ENCODE measurements around the gene BRI3BP. TPM values are rescaled to one million over a fixed set of nuclear protein-coding genes. Genes with fewer than 3 reads are reported as not detected.

Gene BRI3BP
- total and polyA plus RNA-seq, 4 donors = 9.6 to 20.5 (median 12.8) TPM

GRCh38 chr12:124953689-124954405 is 39.6 kb upstream of the BRI3BP start:
- no peak overlapping the region for H3K4me3 ChIP-seq (ENCODE audit: low read depth, low read length)
- no peak overlapping the region for H3K27ac ChIP-seq (ENCODE audit: low read depth, low read length)
- H3K4me1 ChIP-seq (ENCODE audit: control insufficient read depth, insufficient read depth, low read length) = no peaks in the 10 kb centered on the region
- peaks cover 79% of the 10 kb centered on the region for H3K36me3 ChIP-seq (ENCODE audit: control insufficient read depth, insufficient read depth, low read length)
- H3K27me3 ChIP-seq (ENCODE audit: control insufficient read depth, insufficient read depth, low read length) = no peaks in the 10 kb centered on the region
- no peak for DNase-seq (ENCODE audit: low read depth in 4 of 6, low spot score in 6 of 6)
- H3K9me3 ChIP-seq (ENCODE audit: control insufficient read depth, insufficient read depth, low read length) = no peaks in the 10 kb centered on the region
- WGBS (ENCODE audit: insufficient coverage) = 92% methylated on average over 25 of the region's 32 CpGs

GRCh38 chr12:124954771-124955170 is 38.7 kb upstream of the BRI3BP start:
- Histone ChIP-seq H3K9me3 (ENCODE audit: control insufficient read depth, insufficient read depth, low read length) (no peaks in the 10 kb centered on the region), H3K27ac (ENCODE audit: low read depth, low read length) (no peak overlapping the region), H3K27me3 (ENCODE audit: control insufficient read depth, insufficient read depth, low read length) (no peaks in the 10 kb centered on the region), H3K36me3 (ENCODE audit: control insufficient read depth, insufficient read depth, low read length) (peaks cover 72% of the 10 kb centered on the region), H3K4me3 (ENCODE audit: low read depth, low read length) (no peak overlapping the region), H3K4me1 (ENCODE audit: control insufficient read depth, insufficient read depth, low read length) (no peaks in the 10 kb centered on the region)
- 100% methylated on average over 4 of the region's 4 CpGs for WGBS (ENCODE audit: insufficient coverage)
- no peak for DNase-seq (ENCODE audit: low read depth in 4 of 6, low spot score in 6 of 6)

DNA sequence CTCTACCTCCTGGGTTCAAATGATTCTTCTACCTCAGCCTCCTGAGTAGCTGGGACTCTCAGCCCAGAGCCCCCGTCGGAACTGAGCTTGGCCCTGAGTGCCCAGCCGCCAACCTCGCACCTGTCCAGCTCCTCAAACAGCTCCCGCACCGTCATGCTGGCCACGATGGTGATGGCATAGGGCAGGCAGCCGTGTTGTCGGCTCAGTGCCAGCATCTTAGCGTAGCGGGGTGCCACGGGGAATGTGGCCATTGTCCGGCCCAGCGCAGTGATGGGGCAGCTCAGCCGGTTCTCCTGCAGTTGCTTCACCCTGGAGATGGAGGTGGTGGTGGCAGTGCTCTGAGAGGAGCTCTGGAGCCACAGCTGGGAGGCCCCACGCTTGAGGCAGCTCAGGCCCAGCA is 36.9 kb upstream of the BRI3BP start:
- H3K36me3 ChIP-seq (ENCODE audit: control insufficient read depth, insufficient read depth, low read length) = peaks cover 69% of the 10 kb centered on the region
- 97% methylated on average over 14 of the region's 16 CpGs for WGBS (ENCODE audit: insufficient coverage)
- H3K27ac ChIP-seq (ENCODE audit: low read depth, low read length) = no peak overlapping the region
- no peaks in the 10 kb centered on the region for H3K9me3 ChIP-seq (ENCODE audit: control insufficient read depth, insufficient read depth, low read length)
- no peak for DNase-seq (ENCODE audit: low read depth in 4 of 6, low spot score in 6 of 6)
- no peaks in the 10 kb centered on the region for H3K4me1 ChIP-seq (ENCODE audit: control insufficient read depth, insufficient read depth, low read length)
- no peaks in the 10 kb centered on the region for H3K27me3 ChIP-seq (ENCODE audit: control insufficient read depth, insufficient read depth, low read length)
- H3K4me3 ChIP-seq (ENCODE audit: low read depth, low read length) = no peak overlapping the region

DNA sequence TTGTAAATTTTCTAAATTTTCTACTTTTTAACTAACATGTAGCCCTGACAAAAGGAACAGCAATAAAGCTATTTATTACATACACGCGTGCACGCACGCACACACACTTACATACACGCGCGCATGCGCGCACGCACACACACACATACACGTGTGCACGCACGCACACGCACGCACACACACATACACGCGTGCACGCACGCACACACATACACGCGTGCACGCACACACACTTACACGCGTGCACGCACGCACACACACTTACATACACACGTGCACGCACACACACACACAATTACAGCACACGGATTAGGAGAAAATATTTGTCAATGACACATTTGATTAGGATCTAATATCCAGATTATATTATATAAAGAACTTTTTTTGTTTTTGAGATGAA is 32.4 kb upstream of the BRI3BP start:
- Histone ChIP-seq H3K9me3 (ENCODE audit: control insufficient read depth, insufficient read depth, low read length) (no peaks in the 10 kb centered on the region), H3K36me3 (ENCODE audit: control insufficient read depth, insufficient read depth, low read length) (peaks cover 69% of the 10 kb centered on the region), H3K27me3 (ENCODE audit: control insufficient read depth, insufficient read depth, low read length) (no peaks in the 10 kb centered on the region), H3K27ac (ENCODE audit: low read depth, low read length) (no peak overlapping the region), H3K4me1 (ENCODE audit: control insufficient read depth, insufficient read depth, low read length) (no peaks in the 10 kb centered on the region), H3K4me3 (ENCODE audit: low read depth, low read length) (no peak overlapping the region)
- no peak for DNase-seq (ENCODE audit: low read depth in 4 of 6, low spot score in 6 of 6)
- 83% methylated on average over 11 of the region's 29 CpGs for WGBS (ENCODE audit: insufficient coverage)

DNA sequence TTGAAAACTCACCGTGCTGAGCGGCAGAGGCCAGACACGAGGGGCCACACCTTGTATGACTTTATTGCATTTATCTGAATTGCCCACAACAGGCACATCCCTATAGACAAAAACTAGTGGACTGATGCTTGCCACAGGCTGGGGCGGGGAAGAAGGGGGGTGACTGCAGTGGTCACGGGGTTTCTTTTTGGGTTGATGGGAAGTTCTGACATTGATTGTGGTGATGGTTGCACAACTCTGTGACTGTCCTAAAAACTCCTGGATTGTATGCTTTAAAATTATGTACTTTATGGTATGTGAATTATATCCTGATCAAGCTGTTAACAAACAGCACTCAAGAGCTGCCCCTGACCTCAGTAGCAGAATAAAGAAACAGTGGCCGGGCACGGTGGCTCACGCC is 30.2 kb upstream of the BRI3BP start:
- H3K4me1 ChIP-seq (ENCODE audit: control insufficient read depth, insufficient read depth, low read length) = no peaks in the 10 kb centered on the region
- peaks cover 71% of the 10 kb centered on the region for H3K36me3 ChIP-seq (ENCODE audit: control insufficient read depth, insufficient read depth, low read length)
- 100% methylated on average over 1 of the region's 8 CpGs for WGBS (ENCODE audit: insufficient coverage)
- no peak overlapping the region for H3K4me3 ChIP-seq (ENCODE audit: low read depth, low read length)
- no peak overlapping the region for H3K27ac ChIP-seq (ENCODE audit: low read depth, low read length)
- H3K9me3 ChIP-seq (ENCODE audit: control insufficient read depth, insufficient read depth, low read length) = no peaks in the 10 kb centered on the region
- DNase-seq (ENCODE audit: low read depth in 4 of 6, low spot score in 6 of 6) = no peak
- H3K27me3 ChIP-seq (ENCODE audit: control insufficient read depth, insufficient read depth, low read length) = no peaks in the 10 kb centered on the region

GRCh38 chr12:124964251-124964650 is 29.2 kb upstream of the BRI3BP start:
- H3K4me3 ChIP-seq (ENCODE audit: low read depth, low read length) = no peak overlapping the region
- no peak for DNase-seq (ENCODE audit: low read depth in 4 of 6, low spot score in 6 of 6)
- no peaks in the 10 kb centered on the region for H3K9me3 ChIP-seq (ENCODE audit: control insufficient read depth, insufficient read depth, low read length)
- peaks cover 77% of the 10 kb centered on the region for H3K36me3 ChIP-seq (ENCODE audit: control insufficient read depth, insufficient read depth, low read length)
- H3K4me1 ChIP-seq (ENCODE audit: control insufficient read depth, insufficient read depth, low read length) = no peaks in the 10 kb centered on the region
- H3K27me3 ChIP-seq (ENCODE audit: control insufficient read depth, insufficient read depth, low read length) = no peaks in the 10 kb centered on the region
- no peak overlapping the region for H3K27ac ChIP-seq (ENCODE audit: low read depth, low read length)
- WGBS (ENCODE audit: insufficient coverage) = 95% methylated on average over 22 of the region's 22 CpGs

DNA sequence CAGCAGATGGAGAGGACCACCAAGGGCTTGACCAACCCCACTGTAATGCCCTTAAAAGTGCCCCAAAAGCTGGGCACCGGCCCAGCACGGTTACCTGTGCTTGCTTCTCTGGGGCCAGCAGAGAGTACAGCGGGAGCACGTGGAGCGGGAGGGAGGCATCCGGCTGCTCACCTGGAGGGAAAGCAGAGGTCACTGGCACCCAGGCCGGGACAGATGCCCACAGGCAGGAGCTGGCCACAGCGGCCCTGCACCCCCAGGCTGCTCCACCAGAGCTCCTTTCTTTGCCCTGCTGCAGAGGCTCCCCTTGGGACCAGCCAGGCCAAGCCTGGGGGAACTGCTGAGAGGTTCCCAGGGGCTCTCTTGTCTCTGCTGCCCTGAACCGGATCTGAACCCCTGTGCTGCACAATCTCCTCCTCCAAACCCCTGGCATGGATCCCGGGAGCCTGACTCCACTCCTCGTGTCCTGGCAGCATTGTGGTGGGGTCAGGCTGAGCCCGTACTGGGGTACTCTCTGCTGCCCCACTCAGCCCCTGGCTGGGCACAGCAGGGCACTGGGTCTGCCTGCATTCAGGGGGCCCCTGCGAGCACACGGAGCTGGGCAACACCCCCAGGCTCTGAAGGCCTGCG is 28.5 kb upstream of the BRI3BP start:
- no peak for DNase-seq (ENCODE audit: low read depth in 4 of 6, low spot score in 6 of 6)
- no peak overlapping the region for H3K27ac ChIP-seq (ENCODE audit: low read depth, low read length)
- WGBS (ENCODE audit: insufficient coverage) = 87% methylated on average over 14 of the region's 15 CpGs
- H3K4me3 ChIP-seq (ENCODE audit: low read depth, low read length) = no peak overlapping the region
- H3K9me3 ChIP-seq (ENCODE audit: control insufficient read depth, insufficient read depth, low read length) = no peaks in the 10 kb centered on the region
- H3K36me3 ChIP-seq (ENCODE audit: control insufficient read depth, insufficient read depth, low read length) = peaks cover 80% of the 10 kb centered on the region
- H3K27me3 ChIP-seq (ENCODE audit: control insufficient read depth, insufficient read depth, low read length) = no peaks in the 10 kb centered on the region
- H3K4me1 ChIP-seq (ENCODE audit: control insufficient read depth, insufficient read depth, low read length) = no peaks in the 10 kb centered on the region

DNA sequence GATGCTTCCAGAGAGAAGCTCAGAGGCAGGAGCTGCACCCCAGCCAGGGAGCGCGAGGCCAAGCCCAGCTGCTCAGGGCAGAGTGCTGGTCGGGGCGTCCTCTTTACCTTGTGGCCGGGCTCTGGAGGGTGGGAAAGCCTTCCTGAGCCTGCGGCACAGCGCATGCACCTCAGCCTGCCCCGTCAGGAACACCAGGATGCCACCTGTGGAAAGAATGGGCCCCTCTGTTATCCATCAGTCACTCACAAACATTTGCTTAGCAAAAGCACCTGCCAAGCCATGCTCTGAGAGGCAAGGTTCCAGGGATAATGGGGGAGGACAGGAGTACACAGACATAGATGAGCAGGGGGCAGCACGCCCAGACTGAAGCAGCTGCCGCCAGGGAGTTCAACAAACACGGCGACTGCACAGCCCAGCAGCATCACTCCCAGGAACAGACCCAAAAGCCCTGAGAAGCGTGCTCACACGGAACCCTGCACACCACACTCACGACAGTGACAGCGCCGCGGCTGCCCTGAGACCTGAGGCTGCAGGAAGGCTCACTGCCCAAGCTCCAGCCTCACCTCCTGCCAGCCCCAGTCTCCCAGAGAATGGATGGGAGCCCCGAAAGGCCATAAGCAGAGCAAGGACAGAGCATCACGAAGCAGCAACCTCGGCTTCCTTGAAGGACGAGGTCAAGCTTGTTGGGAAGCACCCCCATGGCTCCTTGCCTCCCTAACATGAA is 26.3 kb upstream of the BRI3BP start:
- H3K4me1 ChIP-seq (ENCODE audit: control insufficient read depth, insufficient read depth, low read length) = no peaks in the 10 kb centered on the region
- H3K27me3 ChIP-seq (ENCODE audit: control insufficient read depth, insufficient read depth, low read length) = no peaks in the 10 kb centered on the region
- no peaks in the 10 kb centered on the region for H3K9me3 ChIP-seq (ENCODE audit: control insufficient read depth, insufficient read depth, low read length)
- peaks cover 87% of the 10 kb centered on the region for H3K36me3 ChIP-seq (ENCODE audit: control insufficient read depth, insufficient read depth, low read length)
- no peak for DNase-seq (ENCODE audit: low read depth in 4 of 6, low spot score in 6 of 6)
- WGBS (ENCODE audit: insufficient coverage) = 91% methylated on average over 22 of the region's 22 CpGs
- no peak overlapping the region for H3K27ac ChIP-seq (ENCODE audit: low read depth, low read length)
- H3K4me3 ChIP-seq (ENCODE audit: low read depth, low read length) = no peak overlapping the region

DNA sequence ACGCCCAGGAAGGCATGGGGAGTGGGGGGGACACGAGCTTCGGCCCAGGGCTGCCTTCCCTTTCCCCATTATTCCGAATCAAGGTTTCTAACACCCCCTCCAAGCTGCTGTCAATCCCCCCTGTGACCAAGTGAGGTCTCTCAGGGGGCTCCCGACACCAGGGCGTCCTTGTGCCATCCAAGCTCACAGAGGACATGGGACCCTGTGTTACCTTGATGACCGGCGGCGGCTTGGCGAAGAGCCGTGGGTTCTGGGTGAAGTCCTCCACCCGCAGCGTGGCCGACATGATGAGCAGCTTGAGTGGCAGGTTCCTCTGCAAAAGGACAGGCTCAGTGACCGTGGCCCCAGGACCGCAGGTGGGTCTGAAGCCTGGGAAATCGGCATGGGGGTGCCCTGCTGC is 24.8 kb upstream of the BRI3BP start:
- peaks cover 82% of the 10 kb centered on the region for H3K36me3 ChIP-seq (ENCODE audit: control insufficient read depth, insufficient read depth, low read length)
- 97% methylated on average over 13 of the region's 17 CpGs for WGBS (ENCODE audit: insufficient coverage)
- no peaks in the 10 kb centered on the region for H3K4me1 ChIP-seq (ENCODE audit: control insufficient read depth, insufficient read depth, low read length)
- no peaks in the 10 kb centered on the region for H3K9me3 ChIP-seq (ENCODE audit: control insufficient read depth, insufficient read depth, low read length)
- no peak overlapping the region for H3K27ac ChIP-seq (ENCODE audit: low read depth, low read length)
- no peak for DNase-seq (ENCODE audit: low read depth in 4 of 6, low spot score in 6 of 6)
- H3K4me3 ChIP-seq (ENCODE audit: low read depth, low read length) = no peak overlapping the region
- H3K27me3 ChIP-seq (ENCODE audit: control insufficient read depth, insufficient read depth, low read length) = no peaks in the 10 kb centered on the region

Data from spinal cord (tissue), 10 donors.